HUDEP-2 (cell line): ENCODE measurements around the gene ALPG.
"Not testable (repeated sequence)": the region's sequence is repeated elsewhere in the genome, so short reads cannot be mapped to it uniquely, and the experiment has no call there.

Experiments used
- DNase-seq, 76 experiments: peaks; one replicate each; lab custom pipeline; 2025; ENCODE audit not compliant: unreplicated experiment in 76 of 76; lab: John Stamatoyannopoulos, UW

The ALPG gene

GRCh38 chr2:232418466-232419244 lies 12.0 kb downstream of the ALPG start:
- DNase-seq: no peak

DNA sequence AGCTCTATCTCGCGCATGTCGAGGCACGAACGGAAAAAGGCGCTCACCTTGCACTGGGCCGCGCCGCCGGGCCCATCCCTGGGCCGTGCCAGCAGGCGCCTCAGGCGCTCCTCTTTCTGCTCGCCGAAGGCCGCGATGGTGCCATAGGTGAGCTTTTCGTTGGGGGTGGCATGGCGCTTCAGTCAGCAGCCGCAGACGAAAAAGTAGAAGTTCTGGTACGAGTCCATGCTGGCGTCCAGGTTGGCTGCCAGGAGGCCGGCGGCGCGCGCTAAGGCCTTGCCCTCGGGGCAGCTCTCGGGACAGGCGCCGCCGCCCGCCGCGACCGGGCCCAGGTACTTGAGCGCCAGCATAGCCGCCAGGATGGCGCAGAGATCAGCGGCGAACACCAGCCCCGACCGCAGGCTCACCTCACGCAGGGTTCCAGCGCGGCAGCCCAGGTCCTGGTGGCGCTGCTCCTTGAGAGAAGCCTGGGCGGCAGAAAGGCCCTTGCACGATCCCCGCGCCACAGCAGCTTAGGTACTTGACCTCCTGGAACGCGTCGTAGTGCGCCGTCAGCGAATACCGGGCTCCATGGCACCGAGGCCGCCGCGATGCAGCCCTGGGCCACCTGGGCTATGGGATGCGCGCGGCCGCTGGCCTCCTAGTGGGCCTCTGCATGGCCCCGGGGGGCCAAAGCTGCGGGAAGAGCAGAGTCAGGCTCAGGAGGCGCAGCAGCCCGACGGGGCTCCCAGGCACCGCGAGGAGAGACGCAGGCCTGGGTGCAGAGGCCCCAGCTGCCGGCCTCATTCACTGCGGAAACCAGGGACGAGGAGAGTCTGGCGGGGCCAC lies 12.8 kb downstream of the ALPG start:
- DNase-seq: no peak

GRCh38 chr2:232420073-232420454 lies 13.4 kb downstream of the ALPG start:
- no peak for DNase-seq

DNA sequence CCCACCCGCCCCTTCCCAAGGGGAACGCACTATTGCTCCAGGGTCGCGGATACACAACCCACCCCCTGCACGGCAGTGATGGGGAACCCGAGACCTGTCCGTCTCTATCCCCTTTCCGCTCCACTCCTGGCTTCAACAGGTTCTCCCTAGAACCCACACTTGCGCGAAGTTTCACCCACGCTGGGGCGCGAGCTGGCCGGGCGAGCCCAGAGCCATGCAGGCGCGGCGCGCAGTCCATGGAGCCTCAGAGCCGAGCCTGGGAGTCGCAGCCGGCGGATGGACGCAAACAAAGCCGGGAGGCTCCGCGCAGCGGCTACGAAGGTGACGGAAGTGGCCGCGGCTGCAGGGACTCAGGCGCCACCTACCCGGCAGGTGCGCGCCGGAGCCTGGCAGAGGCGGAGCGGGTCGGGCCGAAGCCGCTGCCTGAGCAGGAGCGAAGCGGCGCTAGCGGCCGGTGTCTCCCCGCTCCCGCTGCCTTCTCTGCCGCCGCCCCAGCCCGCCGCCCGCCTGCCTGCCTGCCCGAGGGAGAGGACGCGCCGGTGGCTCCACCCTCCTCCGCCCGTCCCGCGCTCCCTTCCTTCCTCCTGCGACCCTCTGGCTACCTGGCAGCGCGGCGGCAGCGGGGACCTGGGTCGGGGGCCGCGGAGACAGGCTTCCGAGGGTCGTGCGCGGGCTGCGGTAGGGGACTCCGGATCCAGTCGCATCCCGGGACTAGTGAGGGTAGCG lies 14.0 kb downstream of the ALPG start:
- DNase-seq: no peak

- no peak for DNase-seq
Observed at GRCh38 chr2:232421189-232421785, 14.6 kb downstream of the ALPG start.

DNA sequence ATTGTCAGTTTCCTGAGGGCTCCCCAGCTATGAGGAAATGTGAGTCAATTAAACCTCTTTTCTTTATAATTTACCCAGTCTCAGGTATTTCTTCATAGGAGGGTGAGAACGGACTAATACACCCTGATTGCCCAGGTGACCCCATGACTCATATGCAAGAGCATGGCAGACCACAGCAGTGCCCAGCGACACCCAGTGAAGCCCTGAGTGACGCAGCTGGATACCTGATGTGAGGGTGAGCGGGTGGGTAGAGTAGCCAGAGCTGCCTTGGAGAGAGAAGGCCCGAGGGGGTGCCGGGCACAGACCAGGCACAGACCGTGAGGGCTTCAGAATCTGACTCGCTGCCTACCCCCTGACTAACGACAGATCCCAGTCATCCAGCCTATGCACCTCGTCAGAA lies 15.4 kb downstream of the ALPG start:
- no peak for DNase-seq

GRCh38 chr2:232422996-232423395 lies 16.4 kb downstream of the ALPG start:
- not testable (repeated sequence) for DNase-seq

DNA sequence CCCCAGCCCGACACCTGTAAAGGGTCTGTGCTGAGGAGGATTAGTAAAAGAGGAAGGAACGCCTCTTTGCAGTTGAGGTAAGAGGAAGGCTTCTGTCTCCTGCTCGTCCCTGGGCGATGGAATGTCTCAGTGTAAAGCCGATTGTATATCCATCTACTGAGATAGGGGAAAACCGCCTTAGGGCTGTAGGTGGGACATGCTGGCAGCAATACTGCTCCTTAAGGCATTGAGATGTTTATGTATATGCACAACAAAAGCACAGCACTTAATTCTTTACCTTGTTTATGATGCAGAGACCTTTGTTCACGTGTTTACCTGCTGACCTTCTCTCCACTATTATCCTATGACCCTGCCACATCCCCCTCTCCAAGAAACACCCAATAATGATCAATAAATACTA lies 16.8 kb downstream of the ALPG start:
- DNase-seq: not testable (repeated sequence)

- no peak for DNase-seq
Observed at GRCh38 chr2:232431705-232432590, 25.3 kb downstream of the ALPG start.

DNA sequence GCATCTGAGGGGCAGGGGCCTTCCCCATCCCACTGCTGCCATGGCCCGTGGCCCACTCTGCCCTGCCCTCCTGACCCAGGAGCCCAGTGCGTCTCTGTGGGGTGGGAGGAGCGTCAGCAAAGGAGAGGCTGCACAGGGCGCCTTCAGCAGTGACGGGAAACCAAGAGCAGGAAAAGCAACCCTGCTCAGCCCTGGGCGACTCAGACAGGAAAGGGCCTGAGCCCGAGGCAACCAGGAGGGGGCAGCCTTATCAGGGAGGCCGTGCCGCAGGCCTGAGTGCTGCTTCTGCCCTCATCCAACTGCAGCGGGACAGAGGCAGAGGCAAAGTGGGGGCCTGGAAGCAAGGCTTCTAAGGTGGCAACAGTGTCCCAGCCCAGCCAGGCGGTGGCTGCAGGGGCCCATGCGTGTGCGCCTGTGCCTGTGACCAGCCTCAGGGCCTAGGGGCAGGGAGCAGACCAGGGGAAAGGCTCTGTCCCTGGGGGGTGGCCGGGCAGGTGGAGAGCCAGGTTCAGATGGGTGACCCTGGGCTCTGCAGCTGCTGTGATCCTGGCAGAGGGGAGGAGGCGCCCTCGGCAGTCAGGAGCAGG lies 26.0 kb downstream of the ALPG start:
- DNase-seq: no peak

DNA sequence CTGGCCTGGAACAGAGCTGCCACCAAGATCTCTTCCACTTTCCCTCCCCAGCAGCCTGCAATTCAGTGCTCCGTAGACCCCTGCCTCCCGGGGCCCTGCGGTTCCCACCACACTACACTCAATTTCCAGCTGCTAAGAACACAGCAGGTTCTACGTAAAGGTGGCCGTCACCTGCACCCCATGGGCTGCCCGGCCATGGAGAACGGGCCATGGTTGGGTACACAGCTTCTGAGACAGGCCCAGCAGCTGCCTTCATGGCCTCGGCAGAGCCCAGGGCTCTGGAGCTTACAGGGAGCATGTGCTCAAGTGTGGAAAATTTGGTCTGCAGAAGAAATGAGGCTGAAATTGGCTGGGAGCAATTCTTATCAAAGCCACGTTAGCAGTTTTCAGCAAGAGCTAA lies 27.0 kb downstream of the ALPG start:
- not testable (repeated sequence) for DNase-seq

GRCh38 chr2:232434091-232434490 lies 27.4 kb downstream of the ALPG start:
- no peak for DNase-seq

DNA sequence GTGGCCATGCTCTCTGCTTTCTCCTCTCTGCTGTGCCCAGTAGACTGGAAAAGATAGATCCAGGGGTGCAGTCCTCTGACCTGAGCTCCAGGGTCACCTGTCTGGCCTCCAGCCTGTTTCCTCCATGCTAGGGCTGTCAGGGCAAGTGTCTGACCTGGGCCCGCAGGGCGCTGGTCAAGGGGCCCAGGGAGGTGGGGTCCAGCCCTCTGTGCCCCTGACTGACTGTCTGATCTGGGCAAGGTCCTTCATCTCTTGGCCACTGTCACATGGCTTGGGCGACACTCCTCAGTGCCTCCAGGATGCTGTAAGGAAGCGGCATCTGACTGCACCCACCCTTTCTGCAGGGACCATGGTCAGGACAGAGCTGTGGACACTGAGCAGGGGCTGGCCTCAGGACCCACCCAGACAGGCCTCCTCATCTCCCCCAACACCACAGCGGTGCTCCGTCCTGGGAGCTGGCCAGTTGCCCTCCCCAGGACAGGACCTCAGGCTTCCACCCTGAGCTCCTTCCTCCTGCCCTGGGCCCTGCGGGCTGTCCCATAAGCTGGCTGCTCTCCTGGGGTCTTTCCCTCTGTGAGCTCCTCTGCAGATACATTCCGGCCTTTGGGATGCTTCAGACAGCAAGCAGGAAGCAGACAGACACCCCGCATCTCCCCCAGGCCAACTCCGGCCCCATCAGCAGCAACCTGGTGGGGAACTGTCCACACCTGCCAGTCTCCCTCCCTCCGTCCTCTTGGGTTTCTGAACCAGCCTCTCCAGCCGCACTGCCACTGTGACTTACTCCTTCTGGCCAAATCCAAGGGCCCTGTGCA lies 28.1 kb downstream of the ALPG start:
- no peak for DNase-seq

- no peak for DNase-seq
Observed at GRCh38 chr2:232435375-232435648, 28.7 kb downstream of the ALPG start.

GRCh38 chr2:232435805-232436204 lies 29.2 kb downstream of the ALPG start:
- DNase-seq: no peak

- no peak for DNase-seq
Observed at GRCh38 chr2:232436381-232437194, 29.9 kb downstream of the ALPG start.

GRCh38 chr2:232437195-232437571 lies 30.5 kb downstream of the ALPG start:
- no peak for DNase-seq

GRCh38 chr2:232438091-232438490 lies 31.4 kb downstream of the ALPG start:
- no peak for DNase-seq
